HG02623 (cell line): ENCODE data around the gene BRF1.
A peak's percentile ranks its signal among the peaks of the same experiment; 100 is the strongest.

Experiments
- ATAC-seq: cut with Tn5 transposase; IDR thresholded peaks from one replicate; pipeline ENCODE4 v1.9.1; 2021; ENCODE audit warnings: moderate library complexity; ENCODE audit not compliant: unreplicated experiment

Gene BRF1

DNA sequence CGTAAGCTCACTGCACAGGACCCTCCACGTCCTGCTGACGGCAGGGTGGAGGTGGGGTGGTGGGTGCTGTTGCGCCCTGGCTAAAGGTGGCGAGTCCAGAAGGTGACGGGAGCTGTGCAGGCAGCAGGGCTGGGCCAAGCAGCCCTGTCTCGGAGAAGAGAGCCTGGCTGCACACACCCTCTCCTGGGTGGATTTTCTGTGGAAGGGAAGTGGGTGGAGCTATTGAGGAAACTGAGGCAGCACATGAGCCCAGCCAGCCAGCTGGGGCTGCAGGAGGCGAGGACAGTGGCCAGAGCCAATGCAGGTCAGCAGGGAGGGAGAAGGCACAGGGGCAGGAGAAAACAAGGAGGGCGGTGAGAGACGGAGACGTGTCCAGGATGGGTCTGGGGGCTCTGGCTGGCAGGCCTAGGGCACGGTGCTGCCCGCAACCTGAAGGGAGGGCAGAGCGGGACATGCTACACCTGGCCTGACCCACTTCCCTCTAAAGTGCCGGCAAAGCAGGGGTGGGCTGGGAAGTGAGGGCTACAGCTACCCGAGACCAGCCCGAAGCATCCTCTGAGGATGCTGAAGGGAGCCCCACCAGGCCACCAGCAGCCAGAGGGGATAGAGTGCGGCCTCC lies 32.0 kb downstream of the BRF1 start:
- no peak for ATAC-seq

DNA sequence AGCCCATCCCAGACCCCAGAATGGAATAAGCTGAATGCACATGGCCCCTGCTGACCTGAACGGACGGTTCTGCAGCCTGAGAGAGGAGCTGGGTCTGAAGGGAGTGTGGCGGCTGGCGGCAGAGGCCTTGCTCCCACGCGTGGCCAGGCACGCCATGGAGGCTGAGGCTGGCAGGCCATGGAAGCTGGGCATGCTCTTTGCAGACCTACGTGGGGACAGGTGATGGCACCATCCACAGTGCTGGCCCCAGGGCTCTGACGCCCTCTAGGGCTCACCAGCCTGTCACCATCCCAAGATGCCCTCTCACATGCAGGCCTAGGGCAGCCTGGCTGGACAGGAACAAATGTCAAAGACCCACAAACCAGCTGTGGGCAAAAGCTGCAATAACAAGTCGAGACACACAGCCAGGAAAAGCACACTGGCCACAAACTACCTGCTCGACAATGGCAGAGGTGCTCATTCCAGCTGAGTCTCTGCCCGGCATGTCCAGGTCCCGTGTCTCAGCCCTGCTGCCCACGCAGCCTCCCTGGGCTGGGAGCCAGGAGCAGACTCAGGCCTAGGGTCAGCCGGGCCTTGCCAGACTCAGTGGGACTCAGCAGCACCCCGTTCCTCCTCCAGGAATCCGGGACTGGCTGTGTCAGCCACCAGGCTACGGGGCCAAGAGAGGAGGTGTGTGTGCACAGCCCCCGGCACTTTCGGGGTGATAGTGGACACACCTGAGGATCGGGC lies 32.8 kb downstream of the BRF1 start:
- no peak for ATAC-seq

- ATAC-seq: no peak
Measured at GRCh38 chr14:105261781-105262180, 39.0 kb downstream of the BRF1 start.

DNA sequence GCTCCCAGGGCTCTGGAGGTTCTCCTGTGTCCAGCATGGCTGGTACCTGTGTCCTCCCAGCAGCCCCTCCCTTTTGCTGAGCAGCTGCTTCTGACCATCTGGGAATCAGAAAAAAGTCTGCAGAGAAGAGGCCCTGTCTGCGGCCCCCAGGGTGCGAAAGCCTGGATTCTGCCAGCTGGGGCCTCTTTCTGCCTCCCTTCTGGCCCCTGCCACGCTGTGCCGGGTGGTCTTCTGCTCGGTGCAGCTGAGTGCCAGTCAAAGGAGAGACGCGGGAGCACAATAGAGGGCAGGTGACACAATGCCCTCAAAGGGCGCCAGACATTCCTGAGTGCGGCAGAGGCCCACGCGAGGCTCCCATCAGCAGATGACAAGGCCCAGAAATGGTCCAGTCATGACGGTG lies 39.8 kb downstream of the BRF1 start:
- ATAC-seq: no peak

DNA sequence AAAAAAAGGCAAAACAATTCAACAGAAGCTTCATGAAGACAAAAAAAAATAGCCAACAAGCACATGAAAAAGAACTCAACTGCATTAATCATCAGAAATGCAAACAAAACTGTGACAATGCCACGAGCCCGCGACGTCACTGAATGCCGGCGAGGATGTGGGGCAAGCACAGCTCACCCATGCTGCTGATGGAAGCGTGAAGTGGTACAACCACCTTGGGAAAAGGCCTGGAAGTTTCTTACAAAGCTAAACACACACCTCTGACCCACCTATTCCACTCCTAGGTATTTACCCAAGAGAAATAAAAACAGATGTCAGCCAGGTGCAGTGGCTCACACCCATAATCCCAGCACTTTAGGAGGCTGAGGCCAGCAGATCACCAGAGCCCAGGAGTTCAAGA lies 42.0 kb downstream of the BRF1 start:
- ATAC-seq: no peak

DNA sequence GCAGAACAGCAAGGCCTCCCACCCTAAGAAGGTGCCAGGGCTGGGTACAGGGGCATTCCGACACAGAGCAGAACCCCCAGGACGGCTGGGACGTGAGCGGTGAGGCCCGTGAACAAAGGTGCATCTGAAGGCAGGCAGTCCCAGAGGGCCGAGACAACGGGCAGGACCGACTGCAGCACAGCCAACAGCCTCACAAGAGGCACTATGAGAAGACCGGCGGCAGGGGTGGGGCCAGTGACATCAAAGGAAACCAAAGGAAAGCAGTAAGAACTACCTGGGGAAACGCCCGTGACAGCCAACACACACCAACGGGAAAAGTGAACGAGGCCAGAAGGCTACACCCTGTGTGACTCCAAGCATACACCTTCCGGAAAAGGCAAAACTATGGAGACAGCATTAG lies 43.3 kb downstream of the BRF1 start:
- ATAC-seq: no peak

DNA sequence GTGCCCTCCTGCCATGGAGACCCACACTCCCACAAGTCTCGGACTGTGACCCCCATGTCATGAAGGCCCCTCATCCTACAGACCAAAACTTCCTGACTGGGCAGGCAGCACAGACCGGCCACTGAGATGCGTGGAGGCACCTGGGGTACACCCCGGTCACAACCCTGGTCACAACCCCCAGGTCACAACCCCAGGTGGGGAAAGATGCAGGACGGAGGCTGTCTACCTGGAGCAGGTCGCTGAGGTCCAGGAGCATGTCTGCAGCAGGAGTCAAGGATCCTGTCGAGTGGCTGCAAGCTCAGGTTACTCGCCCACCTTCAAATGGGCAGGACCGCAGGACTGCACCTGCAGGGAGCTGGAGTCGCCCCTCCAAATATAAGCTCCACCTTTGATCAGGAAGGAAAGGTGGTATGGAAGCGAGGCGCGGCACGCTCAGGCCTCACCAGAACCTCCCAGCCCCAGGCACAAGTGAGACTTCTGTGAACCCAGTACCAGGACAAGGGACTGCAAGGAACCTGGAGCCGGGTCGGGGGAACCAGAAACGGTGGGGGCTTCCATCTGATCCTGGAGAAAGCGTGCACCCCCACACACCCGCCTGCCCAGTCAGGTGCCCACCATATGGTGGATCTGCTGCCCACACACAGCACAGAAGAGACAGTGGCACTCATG lies 44.4 kb downstream of the BRF1 start:
- no peak for ATAC-seq

DNA sequence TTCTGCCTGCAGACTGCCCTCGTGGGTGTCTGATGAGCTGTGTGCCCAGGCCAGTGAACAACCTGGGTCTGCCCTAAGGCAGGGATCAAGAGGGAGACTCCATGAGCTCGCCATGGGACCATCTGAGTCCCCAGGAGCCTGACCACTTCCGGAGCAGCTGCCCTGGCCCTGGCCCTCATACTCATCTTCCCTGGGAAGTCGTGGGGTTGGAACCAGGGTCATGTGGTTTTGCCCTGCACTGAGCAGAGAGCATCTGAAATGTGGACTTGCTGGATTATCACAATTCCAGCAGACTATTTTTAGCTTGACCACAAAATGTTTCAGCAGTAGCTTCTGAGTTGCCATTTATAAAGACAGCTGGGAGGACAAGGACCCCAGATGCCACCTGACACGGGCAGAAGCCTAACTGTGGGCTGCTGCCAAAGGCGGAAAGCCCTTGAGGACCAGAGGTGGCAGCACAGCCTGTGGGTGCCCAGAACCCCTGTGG lies 45.7 kb downstream of the BRF1 start:
- ATAC-seq: no peak

DNA sequence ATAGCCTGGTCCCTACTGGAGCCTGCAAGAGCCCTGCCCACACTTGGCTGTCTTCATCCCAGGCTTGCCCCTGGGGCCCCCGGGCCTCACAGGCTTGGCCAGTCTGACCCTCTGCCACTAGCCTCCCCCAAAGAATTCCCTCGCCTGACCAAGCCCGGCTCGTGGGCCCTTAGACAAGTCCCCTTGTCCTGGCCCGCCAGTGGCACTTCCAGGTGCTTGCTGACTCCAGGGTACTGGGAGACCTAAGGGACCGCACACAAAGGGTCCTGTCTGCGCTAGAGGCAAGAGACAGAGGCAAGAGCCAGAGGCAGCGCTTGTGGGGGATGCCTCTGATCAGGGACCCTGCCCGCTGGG lies 47.5 kb downstream of the BRF1 start:
- no peak for ATAC-seq

DNA sequence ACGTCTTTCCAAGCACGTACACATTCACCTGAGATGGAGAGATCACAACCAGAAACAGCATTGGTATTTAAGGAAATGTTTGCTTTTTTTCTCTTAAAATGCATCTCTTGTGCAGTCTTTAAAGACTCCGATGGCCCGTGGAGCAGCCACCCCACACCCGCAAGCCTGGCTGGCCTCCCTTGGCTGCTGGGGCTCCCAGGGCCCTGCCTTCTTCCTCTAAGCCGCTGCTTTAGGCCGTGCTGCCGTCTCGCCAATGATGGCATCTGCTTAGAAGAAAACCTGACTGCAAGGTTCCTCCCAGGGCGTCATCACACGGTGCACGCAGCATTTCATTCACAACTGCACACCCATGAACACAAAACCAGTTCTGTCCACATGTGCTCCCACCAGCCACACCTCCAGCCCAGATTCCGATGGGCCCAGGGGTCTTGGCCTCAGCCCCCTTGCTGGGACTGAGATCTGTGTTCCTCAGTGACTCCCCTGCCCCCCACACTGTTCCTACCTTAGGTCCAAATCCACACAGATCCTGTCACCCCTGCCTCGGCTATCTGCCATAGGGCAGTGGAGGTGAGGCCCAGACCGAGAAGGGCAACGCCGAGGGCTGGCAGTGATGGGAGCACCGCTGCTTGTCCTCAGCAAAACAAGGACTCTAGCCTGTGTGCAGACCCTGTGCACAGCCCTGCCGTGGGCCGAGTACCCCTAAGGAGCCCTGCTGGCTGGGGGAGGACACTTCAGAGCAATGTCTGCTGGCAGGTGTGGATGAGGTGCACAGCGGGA lies 48.1 kb downstream of the BRF1 start:
- ATAC-seq: no peak

DNA sequence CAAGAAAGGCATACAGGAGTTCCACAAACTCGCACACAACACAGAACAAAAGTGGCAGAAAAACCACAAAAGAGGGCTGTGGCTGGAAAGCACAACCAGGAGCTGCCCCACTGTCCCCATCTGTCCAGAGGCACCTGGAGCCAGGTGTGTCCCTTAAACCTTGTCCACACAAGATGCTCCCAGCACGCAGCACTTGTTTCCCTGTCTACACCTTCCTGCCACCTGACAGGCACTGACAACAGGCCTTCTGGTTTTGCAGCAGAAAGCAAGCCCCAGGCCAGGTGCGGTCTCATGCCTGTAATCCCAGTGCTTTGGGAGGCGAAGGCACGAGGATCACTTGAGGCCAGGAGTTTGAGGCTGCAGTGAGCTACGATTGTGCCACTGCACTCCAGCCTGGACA lies 48.9 kb downstream of the BRF1 start:
- no peak for ATAC-seq

DNA sequence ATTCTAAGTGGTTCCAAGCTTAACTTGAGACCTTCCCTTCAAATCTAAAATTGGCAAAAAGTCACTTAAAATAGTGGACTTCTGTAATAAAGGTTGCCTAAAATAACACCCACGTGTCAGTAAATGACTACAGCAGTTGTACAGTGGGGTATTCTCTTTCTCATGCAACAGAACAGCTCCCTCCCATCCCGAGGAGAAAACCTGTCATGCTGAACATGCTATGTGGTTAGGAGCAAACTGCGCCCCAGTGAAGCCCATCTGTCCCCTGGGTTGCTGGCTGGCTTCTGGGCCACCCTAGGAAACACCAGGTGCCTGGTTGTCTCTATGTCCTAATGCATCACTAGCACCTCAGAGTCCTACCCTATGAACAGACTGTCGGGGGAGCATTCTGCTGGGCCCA lies 49.8 kb downstream of the BRF1 start:
- no peak for ATAC-seq

GRCh38 chr14:105250008-105250366 lies 50.8 kb downstream of the BRF1 start:
- no peak for ATAC-seq

- ATAC-seq: no peak
Measured at GRCh38 chr14:105249182-105250007, 51.4 kb downstream of the BRF1 start.

DNA sequence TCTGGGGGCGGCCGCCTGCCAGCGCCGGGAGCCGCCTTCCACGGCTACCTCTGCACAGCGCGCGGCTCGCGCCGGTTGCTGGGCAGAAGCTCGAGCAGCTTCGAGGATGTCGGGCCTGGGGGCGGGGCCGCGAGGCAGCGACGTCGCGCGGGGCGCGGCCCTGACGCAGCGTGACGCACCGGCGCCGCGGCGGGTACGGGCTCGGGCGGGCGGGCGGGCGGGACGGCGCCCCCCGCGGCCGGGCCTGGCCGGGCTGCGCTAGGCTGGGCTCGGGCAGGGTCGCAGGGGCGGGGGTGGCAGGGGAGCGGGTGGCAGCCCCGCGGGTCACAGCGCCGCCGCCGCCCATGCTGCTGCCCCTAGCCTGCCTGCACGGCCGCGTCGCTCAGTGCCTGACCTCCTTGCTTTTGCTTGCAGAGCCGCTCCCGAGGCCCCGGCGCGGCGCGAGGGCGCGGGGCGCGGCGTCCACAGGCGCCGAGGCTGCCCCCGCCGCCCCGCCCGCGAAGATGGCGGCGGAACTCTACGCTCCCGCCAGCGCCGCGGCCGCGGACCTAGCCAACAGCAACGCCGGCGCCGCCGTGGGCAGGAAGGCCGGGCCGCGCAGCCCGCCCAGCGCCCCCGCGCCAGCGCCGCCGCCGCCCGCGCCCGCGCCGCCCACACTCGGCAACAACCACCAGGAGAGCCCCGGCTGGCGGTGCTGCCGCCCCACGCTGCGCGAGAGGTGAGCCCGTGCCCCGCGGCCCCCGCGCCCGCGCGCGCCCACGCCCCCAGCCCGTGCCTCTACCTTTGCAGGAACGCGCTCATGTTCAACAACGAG lies 52.2 kb downstream of the BRF1 start, which contains the start of gene BTBD6:
TSS of gene BTBD6 (plus strand) at position 166 of the 814 bp plus-strand sequence. CDS start at position 345, 179 bp downstream.
- peak; percentile 83 for ATAC-seq

DNA sequence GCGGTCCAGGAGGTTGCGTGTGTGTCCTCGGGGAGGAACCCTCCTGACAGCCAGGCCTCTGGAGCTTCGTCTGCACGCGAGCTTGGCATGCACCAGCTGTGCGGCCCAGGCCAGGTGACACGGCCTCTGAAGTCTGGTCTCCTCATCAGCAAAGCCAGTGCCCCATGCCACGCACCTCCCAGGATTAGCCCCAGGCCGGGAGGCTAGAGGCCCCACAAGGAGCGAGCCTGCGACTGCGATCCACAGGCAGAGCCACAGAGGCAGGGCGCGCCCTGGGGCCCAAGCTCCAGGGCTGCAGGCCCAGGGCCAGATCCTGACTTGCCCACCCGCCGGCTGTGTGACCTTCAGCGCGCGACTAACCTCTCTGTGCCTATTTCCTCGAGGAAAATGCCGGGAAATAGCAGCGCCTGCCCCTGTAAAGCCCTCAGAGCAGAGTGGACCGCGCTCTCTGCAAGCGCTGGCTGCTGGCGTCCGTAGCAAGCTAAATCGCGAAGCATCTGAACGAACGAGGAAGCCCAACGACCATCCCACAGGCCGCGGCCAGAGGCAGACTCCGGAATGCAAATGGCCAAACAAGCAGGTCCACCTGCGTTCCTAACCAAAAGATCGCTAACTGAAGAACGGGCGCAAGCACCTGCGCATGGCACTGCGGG lies 53.0 kb downstream of the BRF1 start:
- peak; percentile 13 for ATAC-seq

DNA sequence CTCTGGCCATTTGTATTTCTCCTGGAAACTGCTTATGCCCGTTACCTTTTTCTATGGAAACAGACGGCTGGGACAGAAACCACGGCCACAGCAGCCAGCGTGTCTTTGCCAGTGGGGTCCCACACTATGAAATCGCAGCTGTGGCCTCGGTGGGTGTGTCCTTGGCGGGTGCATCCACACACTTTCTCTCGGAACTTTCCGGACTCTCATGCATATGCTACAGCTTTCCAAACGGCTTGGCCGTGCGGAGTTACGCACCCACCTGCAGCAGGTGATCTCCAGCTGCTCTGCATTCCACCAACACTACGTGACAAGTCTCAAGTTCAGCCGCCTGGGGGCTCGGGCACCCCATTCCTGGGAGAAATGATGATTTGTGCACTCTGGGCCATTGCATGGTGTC lies 53.8 kb downstream of the BRF1 start:
- no peak for ATAC-seq

DNA sequence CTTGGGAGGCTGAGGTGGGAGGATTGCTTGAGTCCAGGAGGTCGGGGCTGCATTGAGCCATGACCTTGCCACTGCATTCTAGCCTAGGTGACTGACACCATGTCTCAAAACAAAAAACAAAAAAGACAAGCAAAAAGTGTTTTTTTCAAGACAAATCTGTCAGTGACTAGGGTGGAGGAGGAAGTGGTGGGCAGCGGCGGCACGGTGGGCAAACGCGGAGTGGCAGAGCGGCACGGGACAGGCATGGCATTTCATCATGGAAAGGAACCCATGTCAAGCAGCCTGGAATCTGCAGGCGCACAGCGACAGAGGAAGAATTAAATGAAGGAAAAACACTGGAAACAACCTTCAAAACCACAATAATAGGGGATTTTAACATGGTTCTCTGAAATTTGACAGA lies 56.5 kb downstream of the BRF1 start:
- ATAC-seq: no peak

GRCh38 chr14:105241641-105242040 lies 59.2 kb downstream of the BRF1 start:
- ATAC-seq: no peak
